SHP77 (cell line): Measurements from ENCODE around the gene ZNF592.
"Not testable (repeated sequence)": the region's sequence is repeated elsewhere in the genome, so short reads cannot be mapped to it uniquely, and the experiment has no call there.

Experiments used
- DNase-seq, 2 experiments: peaks; one replicate each; lab custom pipeline; 2025; lab: John Stamatoyannopoulos, UW

Gene ZNF592, protein sequence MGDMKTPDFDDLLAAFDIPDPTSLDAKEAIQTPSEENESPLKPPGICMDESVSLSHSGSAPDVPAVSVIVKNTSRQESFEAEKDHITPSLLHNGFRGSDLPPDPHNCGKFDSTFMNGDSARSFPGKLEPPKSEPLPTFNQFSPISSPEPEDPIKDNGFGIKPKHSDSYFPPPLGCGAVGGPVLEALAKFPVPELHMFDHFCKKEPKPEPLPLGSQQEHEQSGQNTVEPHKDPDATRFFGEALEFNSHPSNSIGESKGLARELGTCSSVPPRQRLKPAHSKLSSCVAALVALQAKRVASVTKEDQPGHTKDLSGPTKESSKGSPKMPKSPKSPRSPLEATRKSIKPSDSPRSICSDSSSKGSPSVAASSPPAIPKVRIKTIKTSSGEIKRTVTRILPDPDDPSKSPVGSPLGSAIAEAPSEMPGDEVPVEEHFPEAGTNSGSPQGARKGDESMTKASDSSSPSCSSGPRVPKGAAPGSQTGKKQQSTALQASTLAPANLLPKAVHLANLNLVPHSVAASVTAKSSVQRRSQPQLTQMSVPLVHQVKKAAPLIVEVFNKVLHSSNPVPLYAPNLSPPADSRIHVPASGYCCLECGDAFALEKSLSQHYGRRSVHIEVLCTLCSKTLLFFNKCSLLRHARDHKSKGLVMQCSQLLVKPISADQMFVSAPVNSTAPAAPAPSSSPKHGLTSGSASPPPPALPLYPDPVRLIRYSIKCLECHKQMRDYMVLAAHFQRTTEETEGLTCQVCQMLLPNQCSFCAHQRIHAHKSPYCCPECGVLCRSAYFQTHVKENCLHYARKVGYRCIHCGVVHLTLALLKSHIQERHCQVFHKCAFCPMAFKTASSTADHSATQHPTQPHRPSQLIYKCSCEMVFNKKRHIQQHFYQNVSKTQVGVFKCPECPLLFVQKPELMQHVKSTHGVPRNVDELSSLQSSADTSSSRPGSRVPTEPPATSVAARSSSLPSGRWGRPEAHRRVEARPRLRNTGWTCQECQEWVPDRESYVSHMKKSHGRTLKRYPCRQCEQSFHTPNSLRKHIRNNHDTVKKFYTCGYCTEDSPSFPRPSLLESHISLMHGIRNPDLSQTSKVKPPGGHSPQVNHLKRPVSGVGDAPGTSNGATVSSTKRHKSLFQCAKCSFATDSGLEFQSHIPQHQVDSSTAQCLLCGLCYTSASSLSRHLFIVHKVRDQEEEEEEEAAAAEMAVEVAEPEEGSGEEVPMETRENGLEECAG (N-terminal part only)

DNA sequence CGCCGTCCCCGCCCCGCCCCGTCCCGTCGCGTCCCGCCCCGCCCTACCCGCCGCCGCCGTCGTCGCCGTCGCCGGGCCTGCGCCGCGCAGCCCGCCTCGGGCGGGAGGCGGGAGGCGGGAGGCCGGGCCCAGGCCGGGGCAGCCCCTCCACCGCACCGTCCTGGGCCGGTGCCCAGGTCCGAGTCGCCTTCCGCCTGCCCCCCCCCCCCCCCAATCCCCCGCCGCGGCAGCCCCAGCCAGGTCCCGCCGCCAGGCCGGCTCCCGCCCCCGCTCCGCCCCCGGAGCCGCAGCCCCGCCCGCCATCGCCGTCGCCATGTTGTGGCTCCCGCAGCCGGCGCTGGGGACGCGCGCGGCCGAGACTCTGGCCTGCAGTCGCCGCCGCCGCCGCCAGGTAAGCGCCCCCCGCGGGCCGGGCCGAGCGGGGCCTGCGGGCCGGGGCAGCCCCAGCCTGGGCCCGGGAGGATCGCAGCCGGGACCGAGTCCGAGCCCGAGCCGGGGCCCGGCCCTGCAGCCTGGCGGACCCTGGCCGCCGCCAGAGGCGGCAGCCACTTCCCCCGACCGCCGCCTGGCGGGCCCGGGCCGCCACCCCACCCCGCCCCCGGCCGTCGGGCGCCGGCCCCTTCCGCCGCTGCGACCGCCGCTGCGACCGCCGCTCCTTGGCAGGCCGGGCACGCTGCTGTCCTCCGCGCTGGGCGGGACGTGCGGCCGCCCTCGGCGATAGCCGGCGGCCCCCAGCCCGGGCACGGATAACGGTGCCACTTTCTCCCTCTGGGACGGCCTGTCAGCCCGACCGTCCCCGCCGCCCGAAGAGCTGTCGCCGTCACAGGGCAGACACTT, at the start of gene ZNF592:
Gene ZNF592 (plus strand): TSS at position 319 of the 837 bp plus-strand sequence. CDS start 34,084 bp downstream, outside the sequence.
- peak; percentile 26 to 68 for DNase-seq

DNA sequence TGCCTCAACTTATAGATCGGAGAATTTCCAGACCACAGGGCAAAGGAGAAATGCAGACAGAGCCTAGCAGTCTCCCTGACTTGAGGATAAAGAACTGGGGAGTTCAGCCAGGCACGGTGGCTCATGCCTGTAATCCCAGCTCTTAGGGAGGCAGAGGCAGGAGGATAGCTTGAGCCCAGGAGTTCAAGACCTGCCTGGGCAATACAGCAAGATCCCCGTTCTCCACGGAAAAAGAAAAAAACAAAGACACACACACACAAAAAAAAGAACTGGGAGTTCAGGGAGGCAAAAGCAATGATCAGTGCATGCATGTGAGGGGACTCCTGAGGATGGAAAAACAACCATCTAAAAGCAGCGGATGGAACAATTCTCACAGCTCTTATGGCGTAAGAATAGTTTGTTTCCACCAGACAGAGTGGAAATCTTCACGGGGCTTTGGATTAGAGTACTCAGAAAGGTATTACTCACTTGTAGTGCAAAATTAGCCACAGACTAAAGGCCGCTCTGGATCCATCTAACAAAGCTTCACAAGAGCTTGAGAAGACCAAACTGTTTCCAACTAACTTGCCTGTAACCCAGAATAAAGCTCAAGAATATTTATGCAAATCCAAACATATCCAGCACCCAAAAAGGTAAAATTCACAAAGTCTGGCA, 48.7 kb upstream of the ZNF592 start:
- DNase-seq = no peak

DNA sequence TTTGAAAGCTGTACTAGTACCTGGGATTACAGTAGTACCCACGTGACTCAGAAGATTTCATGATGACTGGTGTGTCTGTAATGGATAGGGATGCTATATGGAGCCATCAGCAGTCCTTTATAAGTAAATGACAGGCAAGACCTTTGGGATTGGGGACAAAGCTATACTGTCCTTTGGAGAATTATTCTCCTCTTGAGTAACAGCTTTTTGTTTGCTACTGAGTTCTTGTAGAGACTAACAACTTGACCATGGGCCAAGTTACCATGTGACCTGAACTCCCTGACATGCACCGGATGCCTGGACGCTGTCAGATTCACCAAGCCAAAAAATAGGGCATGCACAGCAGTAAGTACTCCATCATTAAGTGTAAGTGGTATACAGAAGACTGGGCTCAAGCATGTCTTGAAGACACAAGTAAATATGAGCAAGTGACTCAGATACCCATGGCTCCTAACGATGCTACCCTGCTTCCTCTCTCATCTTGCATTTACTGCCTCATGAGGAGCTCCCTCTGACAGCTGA, 45.4 kb upstream of the ZNF592 start:
- no peak for DNase-seq

DNA sequence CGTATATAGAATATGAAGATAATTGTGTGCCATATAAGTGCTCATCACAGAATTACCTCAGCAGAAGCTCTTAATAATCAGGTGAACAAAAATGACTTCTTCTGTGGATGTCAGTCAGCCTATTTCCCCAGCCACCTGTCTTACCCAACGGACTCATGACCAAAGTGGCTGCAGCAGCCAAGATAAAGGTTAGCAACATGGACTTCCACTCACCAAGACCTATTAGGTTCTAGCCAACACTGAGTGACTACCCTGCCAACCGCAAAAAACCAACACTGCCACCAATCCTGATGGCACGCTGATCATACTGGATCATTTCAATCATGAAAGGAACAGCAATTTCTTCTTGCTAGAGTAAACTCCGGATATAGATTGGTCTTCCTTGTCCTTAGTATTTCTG, 44.6 kb upstream of the ZNF592 start:
- no peak for DNase-seq

DNA sequence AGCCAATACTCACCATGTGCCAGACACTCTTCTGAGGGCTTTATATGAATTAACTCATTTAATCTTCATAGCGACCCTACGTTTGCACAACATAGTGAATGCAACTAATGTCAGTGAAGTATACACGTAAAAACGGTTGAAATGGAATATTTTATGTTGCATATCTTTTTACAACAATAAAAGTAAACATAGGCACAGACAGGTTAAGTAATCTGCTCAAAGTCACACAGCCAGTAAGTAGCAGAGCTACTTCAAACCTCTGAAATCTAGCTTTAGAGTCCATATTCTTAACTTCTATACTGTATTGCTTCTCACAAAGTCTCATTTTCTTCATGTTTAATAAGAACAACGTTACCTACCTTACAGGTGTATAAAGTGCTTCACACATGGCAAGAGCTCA, 34.0 kb upstream of the ZNF592 start:
- no peak for DNase-seq

DNA sequence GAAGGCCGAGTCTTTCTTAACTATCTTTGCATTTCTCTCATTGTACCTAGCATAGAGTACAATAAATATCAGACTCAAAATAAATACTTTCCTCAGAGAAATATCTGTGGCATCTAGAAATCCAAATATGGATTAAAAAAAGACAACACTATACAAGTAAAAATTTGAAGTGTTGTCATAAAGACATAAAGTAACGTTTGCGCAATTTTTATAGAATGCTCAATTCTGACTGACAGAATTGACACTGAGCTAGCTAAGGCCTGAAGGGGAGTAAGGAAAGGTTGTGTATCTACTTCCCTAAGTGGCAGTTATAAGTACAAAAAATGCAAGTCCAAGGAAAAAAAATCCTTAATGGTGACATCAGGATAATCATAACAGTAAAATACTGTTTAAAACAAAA, 33.6 kb upstream of the ZNF592 start:
- no peak for DNase-seq

DNA sequence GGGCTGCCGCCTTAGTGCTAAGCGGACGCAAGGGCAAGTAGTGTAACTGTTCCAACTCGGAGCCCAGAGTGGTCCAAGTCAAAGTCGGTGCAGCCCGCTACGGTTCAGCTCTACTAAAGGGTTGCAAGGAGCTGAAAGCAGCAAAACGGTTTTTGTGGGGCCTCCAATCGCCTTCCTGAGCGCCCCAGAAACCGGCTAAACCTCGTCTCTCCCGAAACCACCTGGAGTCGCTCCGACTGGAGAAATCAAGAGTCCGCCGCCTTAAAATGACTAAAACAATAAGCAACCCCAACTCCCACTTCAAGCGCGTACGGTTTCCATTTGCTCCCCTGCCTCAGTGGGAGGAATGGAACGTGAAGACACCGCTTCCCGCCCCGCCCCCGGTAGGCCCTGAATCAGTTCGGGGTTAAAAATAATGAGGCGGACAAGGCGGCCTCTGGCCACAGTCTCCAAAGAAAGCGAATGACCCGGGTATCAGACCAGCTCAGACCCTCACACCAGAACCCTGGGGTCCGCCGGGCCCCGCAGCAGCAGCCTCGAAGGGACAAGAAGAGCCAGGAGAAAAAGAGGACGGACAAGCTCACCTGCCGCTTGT, 32.9 kb upstream of the ZNF592 start:
- peak; percentile 30 to 39 for DNase-seq

DNA sequence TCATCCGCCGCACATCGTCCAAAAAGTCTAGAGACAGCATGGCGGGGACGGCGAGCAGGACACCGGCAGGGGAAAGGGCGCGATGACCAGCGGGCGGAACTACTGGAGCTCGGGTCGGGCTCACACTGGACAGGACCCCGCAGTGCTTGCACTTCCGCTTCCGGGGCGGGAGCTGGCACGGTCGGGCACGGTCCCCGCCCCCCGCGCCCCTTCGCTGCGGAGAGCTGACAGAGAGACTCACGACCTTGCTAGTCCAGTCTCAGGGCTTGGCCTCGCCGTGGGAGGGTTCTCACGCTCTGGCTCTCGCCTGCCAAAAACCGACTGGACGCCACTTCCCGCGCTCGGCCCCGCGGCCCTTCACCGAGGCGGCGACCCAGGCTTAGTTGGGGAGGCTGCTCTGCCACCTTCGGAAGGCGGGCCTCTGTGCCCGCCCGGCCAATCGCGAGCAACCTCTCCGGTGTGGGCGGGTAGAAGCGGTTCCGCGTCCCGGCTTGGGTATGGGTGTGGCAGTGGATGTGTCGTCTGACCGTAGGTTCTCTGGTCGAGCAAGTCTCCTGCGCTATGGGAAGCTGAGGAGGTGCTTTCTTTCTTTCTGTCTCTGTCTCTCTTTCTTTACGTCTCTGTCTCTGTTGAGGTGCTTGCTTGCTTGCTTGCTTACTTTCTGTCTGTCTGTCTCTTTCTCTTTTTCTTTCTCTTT, 32.2 kb upstream of the ZNF592 start, which contains the start of gene SEC11A:
Gene SEC11A (minus strand): TSS at position 104 of the 697 bp plus-strand sequence. CDS start 64 bp downstream, at position 40.
- peak; percentile 86 to 89 for DNase-seq

DNA sequence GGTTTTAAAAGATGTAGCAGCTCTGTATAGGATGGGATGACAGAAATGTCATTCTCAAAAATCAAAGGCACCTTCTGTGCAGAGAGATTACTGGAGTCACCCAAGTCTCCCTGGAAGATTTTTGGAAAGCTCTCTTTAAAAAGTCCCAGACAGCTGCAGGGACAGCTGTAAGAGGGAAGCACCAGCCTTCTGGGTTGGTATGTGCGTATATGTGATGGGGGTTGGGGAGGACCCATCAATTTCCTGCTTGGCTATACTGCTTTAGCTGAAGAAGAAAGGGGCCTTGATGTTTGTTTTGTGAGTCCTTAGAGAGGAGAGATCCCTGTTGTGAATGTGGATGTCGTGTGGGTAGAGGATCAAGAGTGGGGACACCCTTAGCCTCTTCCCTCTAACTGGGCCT, 27.0 kb upstream of the ZNF592 start:
- no peak for DNase-seq

DNA sequence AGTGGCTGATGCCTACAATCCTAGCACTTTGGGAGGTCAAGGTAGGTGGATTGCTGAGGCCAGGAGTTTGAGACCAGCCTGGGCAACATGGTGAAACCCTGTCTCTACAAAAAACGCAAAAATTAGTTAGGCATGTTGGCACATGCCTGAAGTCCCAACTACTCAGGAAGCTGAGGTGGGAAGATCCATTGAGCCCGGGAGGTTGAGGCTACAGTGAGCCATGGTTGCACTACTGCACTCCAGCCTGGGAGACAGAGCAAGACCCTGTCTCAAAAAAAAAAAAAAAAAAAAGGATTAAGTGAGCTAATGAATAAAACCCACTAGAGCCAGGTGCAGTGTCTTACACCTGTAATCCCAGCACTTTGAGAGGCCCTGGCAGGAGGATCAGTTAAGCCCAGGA, 25.8 kb upstream of the ZNF592 start:
- DNase-seq = no peak

DNA sequence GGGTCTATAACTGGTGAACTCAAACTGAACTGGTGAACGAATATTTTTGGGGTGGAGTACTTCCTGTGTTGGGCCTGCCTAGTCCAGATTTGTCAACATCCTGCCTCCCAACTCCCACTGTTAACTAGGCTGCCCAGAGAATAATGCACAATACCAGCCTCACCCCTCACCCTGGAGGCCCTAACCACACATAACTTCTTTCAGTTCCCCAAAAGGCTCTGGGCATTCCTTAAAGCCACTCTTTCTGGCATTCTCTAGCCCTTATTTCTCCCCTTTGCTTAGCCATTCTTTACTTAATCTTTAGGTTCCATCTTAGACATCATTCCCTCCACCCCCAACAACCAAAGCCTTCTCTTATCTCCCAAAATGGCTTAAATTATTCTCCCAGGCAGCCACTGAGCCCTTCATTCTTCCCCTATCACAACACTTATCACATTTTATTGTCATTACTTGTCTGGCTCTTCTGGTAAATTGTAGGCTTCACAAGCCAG, 23.3 kb upstream of the ZNF592 start:
- DNase-seq = no peak

DNA sequence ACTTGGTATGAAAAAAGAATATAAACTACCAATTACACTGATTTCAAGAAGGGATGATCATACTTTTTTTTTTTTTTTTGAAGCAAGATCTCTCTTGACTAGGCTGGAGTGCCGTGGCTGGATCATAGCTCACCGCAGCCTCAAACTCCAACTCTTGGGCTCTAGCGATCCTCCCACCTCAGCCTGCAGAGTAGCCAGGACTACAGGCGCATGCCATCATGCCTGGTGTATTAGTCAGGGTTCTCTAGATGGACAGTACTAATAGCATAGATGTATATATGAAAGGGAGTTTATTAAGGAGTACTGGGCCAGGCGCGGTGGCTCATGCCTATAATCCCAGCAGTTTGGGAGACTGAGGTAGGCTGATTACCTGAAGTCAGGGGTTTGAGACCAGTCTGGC, 21.0 kb upstream of the ZNF592 start:
- no peak for DNase-seq

DNA sequence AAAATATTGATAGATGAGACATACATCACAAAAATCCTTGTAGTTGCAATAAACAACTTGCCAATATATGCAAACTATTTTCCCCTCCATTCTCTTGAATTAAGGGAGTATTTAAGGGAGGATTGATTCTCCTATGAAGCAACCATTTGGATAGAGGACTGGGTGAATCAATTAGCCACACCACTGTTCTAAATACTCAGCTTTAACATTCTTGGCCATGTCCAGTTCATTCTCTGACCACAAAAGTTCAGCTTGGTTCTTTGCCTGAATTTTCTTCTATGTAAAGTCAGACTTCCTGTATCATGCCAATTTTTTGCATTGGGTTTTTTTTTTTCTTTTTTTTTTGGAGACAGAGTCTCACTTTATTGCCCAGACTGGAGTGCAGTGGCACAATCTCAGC, 16.6 kb upstream of the ZNF592 start:
- DNase-seq = no peak

DNA sequence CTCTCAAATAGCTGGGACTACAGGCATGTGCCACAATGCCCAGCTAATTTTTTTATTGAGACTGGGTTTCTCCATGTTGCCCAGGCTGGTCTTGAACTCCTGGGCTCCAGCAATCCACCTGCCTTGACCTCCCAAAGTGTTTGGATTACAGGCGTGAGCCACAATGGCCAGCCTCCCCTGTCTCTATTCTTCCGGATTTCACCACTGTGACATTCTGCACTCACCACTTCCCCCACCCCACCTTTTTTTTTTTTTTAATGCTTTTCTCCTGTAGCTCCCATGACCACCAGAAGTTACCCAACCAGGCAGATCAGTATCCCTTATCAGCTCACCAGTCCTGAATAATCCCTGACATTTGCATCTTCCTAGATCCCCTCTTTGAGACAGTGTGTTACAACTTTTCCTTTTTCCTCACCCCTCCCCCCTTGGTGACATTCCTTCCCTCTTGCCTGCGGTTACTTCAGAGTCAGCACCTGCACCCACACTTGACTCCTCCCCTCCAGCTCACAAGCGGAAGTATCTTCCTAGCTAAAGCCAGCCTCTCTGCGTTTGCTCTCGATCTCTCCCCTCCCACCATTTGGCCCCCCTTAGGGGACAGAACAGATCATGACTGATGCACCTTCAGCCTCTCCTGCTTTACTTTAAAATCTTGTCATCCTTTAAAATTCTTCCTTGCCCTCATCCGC, 13.5 kb upstream of the ZNF592 start:
- peak in 1 of 2 experiments; percentile 38 for DNase-seq

DNA sequence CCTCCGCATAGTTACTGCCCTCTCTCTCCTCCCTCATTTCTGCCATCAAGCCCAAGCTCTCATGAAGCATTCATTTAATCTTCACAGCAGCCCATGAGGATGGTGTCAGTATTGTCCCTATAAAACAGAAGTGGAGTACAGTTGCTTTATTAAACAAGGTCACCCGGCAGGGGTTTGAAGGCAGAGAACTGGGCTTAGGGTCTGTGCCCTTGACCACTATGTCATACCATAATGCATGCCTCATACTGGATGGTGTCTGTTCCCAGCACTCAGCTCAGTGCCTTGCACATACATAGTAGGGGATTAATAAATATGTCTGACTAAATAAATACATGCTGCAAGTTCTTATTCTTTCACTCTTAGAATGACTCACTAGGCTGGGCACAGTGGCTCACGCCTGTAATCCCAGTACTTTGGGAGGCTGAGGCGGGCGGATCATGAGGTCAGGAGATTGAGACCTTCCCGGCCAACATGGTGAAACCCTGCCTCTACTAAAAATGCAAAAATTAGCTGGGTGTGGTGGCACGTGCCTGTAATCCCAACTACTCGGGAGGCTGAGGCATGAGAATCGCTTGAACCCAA, 12.8 kb upstream of the ZNF592 start:
- DNase-seq = not testable (repeated sequence)

DNA sequence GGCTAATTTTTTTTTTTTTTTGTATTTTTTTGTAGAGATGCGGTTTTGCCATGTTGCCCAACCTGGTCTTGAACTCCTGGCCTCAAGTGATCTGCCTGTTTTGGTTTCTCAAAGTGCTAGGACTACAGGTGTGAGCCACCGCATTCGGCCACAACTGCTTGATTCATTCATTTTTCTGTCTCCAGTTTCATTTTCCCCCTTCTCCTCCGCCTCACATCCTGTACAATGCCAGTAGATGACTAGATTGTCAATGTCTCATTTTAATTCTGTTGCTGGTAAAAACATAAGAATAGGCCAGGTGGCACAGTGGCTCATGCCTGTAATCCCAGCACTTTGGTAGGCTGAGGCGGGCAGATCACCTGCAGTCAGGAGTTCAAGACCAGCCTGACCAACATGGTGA, 12.0 kb upstream of the ZNF592 start:
- no peak for DNase-seq

DNA sequence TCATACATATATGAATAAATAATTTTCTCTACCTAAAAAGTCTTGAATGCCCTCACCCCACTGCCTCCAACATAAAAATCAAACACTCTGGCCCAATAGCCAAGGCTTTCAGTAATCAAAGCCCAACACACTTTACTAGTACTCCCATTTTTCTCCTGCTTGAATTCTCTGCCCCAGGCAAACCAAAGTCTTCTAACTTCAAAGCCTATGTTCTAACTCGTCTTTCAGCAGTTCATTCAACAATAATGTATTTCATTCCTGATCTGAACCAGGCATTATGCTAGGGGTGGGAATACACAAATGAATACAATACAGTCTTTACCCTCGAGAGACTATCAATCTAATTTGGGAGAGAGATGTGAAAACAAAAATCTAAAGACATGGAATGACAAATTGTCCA, 11.4 kb upstream of the ZNF592 start:
- DNase-seq = no peak

DNA sequence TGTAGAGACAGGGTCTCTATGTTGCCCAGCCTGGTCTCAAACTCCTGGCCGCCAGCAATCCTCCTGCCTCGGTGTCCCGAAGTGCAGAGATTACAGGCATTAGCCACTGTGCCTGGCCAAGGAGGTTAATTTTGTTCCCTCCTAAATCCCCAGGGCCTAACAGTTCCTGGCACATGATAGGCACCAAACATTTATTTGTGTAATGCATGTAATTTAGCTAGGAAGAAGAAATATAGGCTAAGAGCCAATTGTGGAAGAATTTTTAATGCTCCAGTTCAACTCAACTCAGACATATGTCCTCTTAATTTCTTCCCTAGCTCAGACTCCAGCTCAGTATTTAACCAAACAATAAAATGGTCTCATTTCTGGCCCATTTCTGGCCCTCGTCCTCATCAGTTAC, 7.7 kb upstream of the ZNF592 start:
- DNase-seq = no peak
